HepG2 (cell line): Measurements from ENCODE around the gene ZNF324B.

Source experiments
- ATF2 ChIP-seq: sonication (generic); formaldehyde crosslinking; IDR thresholded peaks from 2 replicates; pipeline ENCODE4 v1.4.0; 2020; ENCODE audit warnings: missing genetic modification reagents
- BRCA1 ChIP-seq: sonication (generic); formaldehyde crosslinking; IDR thresholded peaks from 2 replicates; pipeline ENCODE4 v1.4.0; 2020; ENCODE audit warnings: missing genetic modification reagents
- CBX5 ChIP-seq: sonication (generic); formaldehyde crosslinking; IDR thresholded peaks from 2 replicates; pipeline ENCODE4 v1.4.0; 2020; ENCODE audit warnings: missing genetic modification reagents, borderline replicate concordance
- CREB1 ChIP-seq, 2 experiments: fragments of 450-650 bp in 1 of 2; IDR thresholded peaks; 2 replicates each; pipeline ENCODE4 v1.6.1; 2016 to 2017; ENCODE audit warnings: control low read depth in 1 of 2, mild to moderate bottlenecking in 1 of 2, missing compliant biosample characterization in 1 of 2, missing genetic modification characterization in 1 of 2
- NCOR1 ChIP-seq: fragments of 200-600 bp; sonication (generic); IDR thresholded peaks from 2 replicates; pipeline ENCODE4 v1.7.0; 2017; ENCODE audit warnings: antibody characterized with exemption, low read length, borderline replicate concordance
- POLR2A ChIP-seq, 2 experiments: IDR thresholded peaks; 2 replicates each; pipeline ENCODE4 v1.6.1; 2011; ENCODE audit warnings: low read depth in 2 of 2, low read length in 2 of 2, mild to moderate bottlenecking in 1 of 2, moderate library complexity in 1 of 2; ENCODE audit not compliant: insufficient read depth in 1 of 2
- POLR2AphosphoS5 ChIP-seq: IDR thresholded peaks from 2 replicates; pipeline ENCODE4 v1.6.1; 2012; ENCODE audit warnings: low read depth, low read length
- SMC3 ChIP-seq: IDR thresholded peaks from 2 replicates; pipeline ENCODE4 v1.6.1; 2011; ENCODE audit warnings: low read length, improper control_type of control experiment
- YY1 ChIP-seq: IDR thresholded peaks from 2 replicates; pipeline ENCODE4 v1.6.1; 2011; ENCODE audit warnings: low read length, low read depth, moderate library complexity, mild to moderate bottlenecking; ENCODE audit not compliant: insufficient read depth, insufficient replicate concordance
- ZNF572 ChIP-seq: sonication (generic); formaldehyde crosslinking; IDR thresholded peaks from 2 replicates; pipeline ENCODE4 v1.5.1; 2020; ENCODE audit warnings: mild to moderate bottlenecking, missing genetic modification reagents
- ZSCAN25 ChIP-seq: sonication (generic); formaldehyde crosslinking; IDR thresholded peaks from 2 replicates; pipeline ENCODE4 v1.8.0; 2022; ENCODE audit warnings: mild to moderate bottlenecking, missing genetic modification reagents
- ZSCAN29 ChIP-seq: sonication (generic); formaldehyde crosslinking; conservative IDR thresholded peaks from 2 replicates; pipeline ENCODE4 v1.4.0; 2020; ENCODE audit warnings: mild to moderate bottlenecking, missing genetic modification reagents
- TF ChIP-seq, protein P1 (sequence below): sonication (generic); formaldehyde crosslinking; IDR thresholded peaks from 2 replicates; pipeline ENCODE4 v1.4.0; 2020; ENCODE audit warnings: missing genetic modification reagents

DNA sequence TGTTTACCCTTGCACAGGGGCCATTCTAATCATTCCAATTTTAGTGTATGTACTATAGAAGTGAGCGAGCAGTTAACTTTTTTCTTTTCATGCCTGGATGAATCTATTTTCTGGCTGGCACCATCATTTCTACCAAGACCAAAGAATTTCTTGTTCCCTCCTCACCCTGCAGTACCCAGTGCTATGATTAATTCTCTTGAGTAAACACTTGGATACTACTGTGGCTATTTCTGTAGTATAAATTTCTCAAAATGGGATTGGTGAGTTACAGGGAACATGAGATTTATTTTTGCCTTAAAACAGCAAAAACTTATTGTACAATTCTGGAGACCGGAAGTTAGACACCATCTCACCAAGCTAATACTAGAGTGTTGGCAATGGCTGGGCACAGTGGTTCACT, 32.4 kb downstream of the ZNF324B start:
- no peak for TF ChIP-seq YY1
- no peak for TF ChIP-seq POLR2A (IDR thresholded peaks at IDR 0.05; ENCODE audit: insufficient read depth in 1 of 2, low read depth in 2 of 2, low read length in 2 of 2)
- no peak for TF ChIP-seq CBX5 (CRISPR knock-in tag)
- TF ChIP-seq SMC3 = no peak
- no peak for TF ChIP-seq BRCA1 (CRISPR knock-in tag)
- TF ChIP-seq ZSCAN29 = no peak
- TF ChIP-seq CREB1 (IDR thresholded peaks at IDR 0.05) = no peak
- no peak for TF ChIP-seq CREB1 (CRISPR knock-in tag; IDR thresholded peaks at IDR 0.05)
- no peak for TF ChIP-seq ZNF572 (CRISPR knock-in tag)
- no peak for TF ChIP-seq POLR2AphosphoS5
- TF ChIP-seq, protein P1, sequence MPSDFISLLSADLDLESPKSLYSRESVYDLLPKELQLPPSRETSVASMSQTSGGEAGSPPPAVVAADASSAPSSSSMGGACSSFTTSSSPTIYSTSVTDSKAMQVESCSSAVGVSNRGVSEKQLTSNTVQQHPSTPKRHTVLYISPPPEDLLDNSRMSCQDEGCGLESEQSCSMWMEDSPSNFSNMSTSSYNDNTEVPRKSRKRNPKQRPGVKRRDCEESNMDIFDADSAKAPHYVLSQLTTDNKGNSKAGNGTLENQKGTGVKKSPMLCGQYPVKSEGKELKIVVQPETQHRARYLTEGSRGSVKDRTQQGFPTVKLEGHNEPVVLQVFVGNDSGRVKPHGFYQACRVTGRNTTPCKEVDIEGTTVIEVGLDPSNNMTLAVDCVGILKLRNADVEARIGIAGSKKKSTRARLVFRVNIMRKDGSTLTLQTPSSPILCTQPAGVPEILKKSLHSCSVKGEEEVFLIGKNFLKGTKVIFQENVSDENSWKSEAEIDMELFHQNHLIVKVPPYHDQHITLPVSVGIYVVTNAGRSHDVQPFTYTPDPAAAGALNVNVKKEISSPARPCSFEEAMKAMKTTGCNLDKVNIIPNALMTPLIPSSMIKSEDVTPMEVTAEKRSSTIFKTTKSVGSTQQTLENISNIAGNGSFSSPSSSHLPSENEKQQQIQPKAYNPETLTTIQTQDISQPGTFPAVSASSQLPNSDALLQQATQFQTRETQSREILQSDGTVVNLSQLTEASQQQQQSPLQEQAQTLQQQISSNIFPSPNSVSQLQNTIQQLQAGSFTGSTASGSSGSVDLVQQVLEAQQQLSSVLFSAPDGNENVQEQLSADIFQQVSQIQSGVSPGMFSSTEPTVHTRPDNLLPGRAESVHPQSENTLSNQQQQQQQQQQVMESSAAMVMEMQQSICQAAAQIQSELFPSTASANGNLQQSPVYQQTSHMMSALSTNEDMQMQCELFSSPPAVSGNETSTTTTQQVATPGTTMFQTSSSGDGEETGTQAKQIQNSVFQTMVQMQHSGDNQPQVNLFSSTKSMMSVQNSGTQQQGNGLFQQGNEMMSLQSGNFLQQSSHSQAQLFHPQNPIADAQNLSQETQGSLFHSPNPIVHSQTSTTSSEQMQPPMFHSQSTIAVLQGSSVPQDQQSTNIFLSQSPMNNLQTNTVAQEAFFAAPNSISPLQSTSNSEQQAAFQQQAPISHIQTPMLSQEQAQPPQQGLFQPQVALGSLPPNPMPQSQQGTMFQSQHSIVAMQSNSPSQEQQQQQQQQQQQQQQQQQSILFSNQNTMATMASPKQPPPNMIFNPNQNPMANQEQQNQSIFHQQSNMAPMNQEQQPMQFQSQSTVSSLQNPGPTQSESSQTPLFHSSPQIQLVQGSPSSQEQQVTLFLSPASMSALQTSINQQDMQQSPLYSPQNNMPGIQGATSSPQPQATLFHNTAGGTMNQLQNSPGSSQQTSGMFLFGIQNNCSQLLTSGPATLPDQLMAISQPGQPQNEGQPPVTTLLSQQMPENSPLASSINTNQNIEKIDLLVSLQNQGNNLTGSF (CRISPR knock-in tag) = no peak
- TF ChIP-seq ZSCAN25 (CRISPR knock-in tag) = no peak
- no peak for TF ChIP-seq ATF2 (CRISPR knock-in tag)
- no peak for TF ChIP-seq NCOR1
